CD4-positive, alpha-beta memory T cell (primary cell): ENCODE data around the gene SAMD11. TPM values are rescaled to one million over a fixed set of nuclear protein-coding genes. Genes with fewer than 3 reads are reported as not detected.

ENCODE experiments used
- polyA plus RNA-seq, 2 donors: library from polyadenylated mRNA; unstranded; fragments of 300-500 nt; fragmentation: Illumina TruSeq; gene quantifications; one replicate each; pipeline ENCODE4 v1.2.3, GENCODE V29; 2021
- total RNA-seq, 2 experiments: library from RNA; stranded (reverse); gene quantifications; one replicate each; pipeline ENCODE4 v1.2.3, GENCODE V29; 2021

Gene SAMD11
- total and polyA plus RNA-seq, 4 experiments from 2014 or later, result 0.10 TPM; not detected in 3

Other genes with a start within 250 kb of the SAMD11 start
- not detected for gene OR4F16, start 237.3 kb upstream of the SAMD11 start, total RNA-seq
- gene OR4F16, start 237.3 kb upstream of the SAMD11 start, polyA plus RNA-seq, result not detected
- gene NOC2L, start 35.3 kb downstream of the SAMD11 start, total RNA-seq, result 10 to 100 TPM; 63.6 to 69.5 TPM
- gene NOC2L, start 35.3 kb downstream of the SAMD11 start, polyA plus RNA-seq, result 10 to 100 TPM; 63.0 to 67.7 TPM
- gene KLHL17, start 36.7 kb downstream of the SAMD11 start, total RNA-seq, result 10 to 100 TPM; 43.4 to 46.5 TPM
- 1 to 10 TPM in 1 of 2 donors, under 1 TPM in 1; 0.89 to 1.7 TPM for gene KLHL17, start 36.7 kb downstream of the SAMD11 start, polyA plus RNA-seq
- 1 to 10 TPM; 2.2 to 2.9 TPM for gene PLEKHN1, start 42.6 kb downstream of the SAMD11 start, total RNA-seq
- under 1 TPM in 1 of 2 donors, not detected in 1; 0.50 TPM for gene PLEKHN1, start 42.6 kb downstream of the SAMD11 start, polyA plus RNA-seq
- gene PERM1, start 58.2 kb downstream of the SAMD11 start, total RNA-seq, result not detected
- under 1 TPM in 1 of 2 donors, not detected in 1; 0.16 TPM for gene PERM1, start 58.2 kb downstream of the SAMD11 start, polyA plus RNA-seq
- not detected for gene HES4, start 76.2 kb downstream of the SAMD11 start, total RNA-seq
- gene HES4, start 76.2 kb downstream of the SAMD11 start, polyA plus RNA-seq, result under 1 TPM in 1 of 2 donors, not detected in 1; 0.36 TPM
- 10 to 100 TPM; 31.6 to 33.2 TPM for gene ISG15, start 89.6 kb downstream of the SAMD11 start, total RNA-seq
- 100 to 1,000 TPM; 212 to 309 TPM for gene ISG15, start 89.6 kb downstream of the SAMD11 start, polyA plus RNA-seq
- 1 to 10 TPM; 1.2 to 1.4 TPM for gene AGRN, start 96.2 kb downstream of the SAMD11 start, total RNA-seq
- not detected for gene AGRN, start 96.2 kb downstream of the SAMD11 start, polyA plus RNA-seq
- gene RNF223, start 150.4 kb downstream of the SAMD11 start, total RNA-seq, result not detected
- not detected for gene RNF223, start 150.4 kb downstream of the SAMD11 start, polyA plus RNA-seq
- 10 to 100 TPM; 15.0 to 15.1 TPM for gene C1orf159, start 192.2 kb downstream of the SAMD11 start, total RNA-seq
- 1 to 10 TPM; 3.8 to 7.9 TPM for gene C1orf159, start 192.2 kb downstream of the SAMD11 start, polyA plus RNA-seq
- gene TTLL10, start 250.0 kb downstream of the SAMD11 start, total RNA-seq, result not detected
- gene TTLL10, start 250.0 kb downstream of the SAMD11 start, polyA plus RNA-seq, result under 1 TPM; 0.27 to 0.45 TPM